ENCODE results near the gene PCDHA1. TPM values are rescaled to one million over a fixed set of nuclear protein-coding genes. Genes with fewer than 3 reads are reported as not detected.

PCDHA1 gene
- polyA plus RNA-seq, 3 donors from 2014 or later = not detected

- peaks cover 6 to 28% (median 8%) of the 10 kb centered on the region in 6 donors for H3K9me3 Mint-ChIP-seq
- peaks cover 0 to 1% of the 10 kb centered on the region in 2 donors for H3K4me1 Mint-ChIP-seq
- no peak within 1 kb of the TSS for H3K27ac Mint-ChIP-seq
- peak within 1 kb of the TSS in 4 of 5 donors; percentile 4 to 61 (median 16) for H3K4me3 Mint-ChIP-seq
- H3K27me3 Mint-ChIP-seq (ENCODE audit: low read depth in 3 of 3) = peaks cover 4 to 14% (median 9%) of the 10 kb centered on the region in 3 donors
- H3K36me3 Mint-ChIP-seq = peaks cover 0 to 4% (median 3%) of the 10 kb centered on the region in 3 donors
- DNase-seq = no peak
These were observed 264.9 kb downstream of the PCDHA1 start, which contains the start of gene PCDHB1 for GRCh38 chr5:141050622-141051520. Gene PCDHB1 (plus strand): TSS chr5:141051374. CDS start chr5:141051471, 97 bp downstream.

DNA sequence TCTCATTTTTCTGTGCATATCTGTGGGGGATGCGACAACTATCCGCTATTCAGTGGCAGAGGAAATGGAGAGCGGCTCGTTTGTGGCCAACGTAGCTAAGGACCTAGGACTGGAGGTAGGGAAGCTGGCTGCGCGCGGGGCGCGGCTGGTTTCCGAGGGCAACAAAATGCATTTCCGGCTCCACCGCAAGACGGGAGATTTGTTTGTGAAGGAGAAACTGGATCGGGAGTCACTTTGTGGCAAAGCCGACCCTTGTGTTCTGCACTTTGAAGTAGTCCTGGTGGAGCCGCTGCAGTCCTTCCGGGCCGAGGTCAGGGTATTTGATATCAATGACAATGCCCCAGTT lies 265.6 kb downstream of the PCDHA1 start:
- Mint-ChIP-seq H3K9me3 (peaks cover 6 to 28% (median 7%) of the 10 kb centered on the region in 6 donors), H3K4me3 (peak overlapping the region in 4 of 5 donors; percentile 4 to 61 (median 16)), H3K27me3 (ENCODE audit: low read depth in 3 of 3) (peaks cover 4 to 9% (median 7%) of the 10 kb centered on the region in 3 donors), H3K4me1 (peaks cover 0 to 1% of the 10 kb centered on the region in 2 donors), H3K36me3 (peaks cover 0 to 4% (median 3%) of the 10 kb centered on the region in 3 donors), H3K27ac (no peak overlapping the region)
- DNase-seq = no peak

Other genes with a start within 250 kb of the PCDHA1 start
- 10 to 100 TPM; 12.1 to 38.3 (median 15.4) TPM for gene EIF4EBP3, start 238.5 kb upstream of the PCDHA1 start, polyA plus RNA-seq
- 10 to 100 TPM; 44.5 to 77.4 (median 55.7) TPM for gene SRA1, start 228.7 kb upstream of the PCDHA1 start, polyA plus RNA-seq
- gene APBB3, start 221.5 kb upstream of the PCDHA1 start, polyA plus RNA-seq = 1 to 10 TPM in 2 of 3 donors, under 1 TPM in 1; 0.94 to 3.5 (median 3.0) TPM
- 100 to 1,000 TPM in 2 of 3 donors, 10 to 100 TPM in 1; 73.3 to 134 (median 131) TPM for gene SLC35A4, start 221.3 kb upstream of the PCDHA1 start, polyA plus RNA-seq
- 1 to 10 TPM; 3.6 to 5.7 (median 5.3) TPM for gene CD14, start 153.0 kb upstream of the PCDHA1 start, polyA plus RNA-seq
- 10 to 100 TPM in 1 of 3 donors, 1 to 10 TPM in 2; 7.6 to 11.0 (median 8.3) TPM for gene TMCO6, start 146.7 kb upstream of the PCDHA1 start, polyA plus RNA-seq
- gene NDUFA2, start 138.5 kb upstream of the PCDHA1 start, polyA plus RNA-seq = 100 to 1,000 TPM; 135 to 252 (median 163) TPM
- 100 to 1,000 TPM; 117 to 178 (median 120) TPM for gene IK, start 138.3 kb upstream of the PCDHA1 start, polyA plus RNA-seq
- 10 to 100 TPM; 11.0 to 20.2 (median 13.6) TPM for gene WDR55, start 121.2 kb upstream of the PCDHA1 start, polyA plus RNA-seq
- gene DND1, start 112.6 kb upstream of the PCDHA1 start, polyA plus RNA-seq = not detected
- 10 to 100 TPM; 52.0 to 90.7 (median 79.5) TPM for gene HARS1, start 94.8 kb upstream of the PCDHA1 start, polyA plus RNA-seq
- gene HARS2, start 94.7 kb upstream of the PCDHA1 start, polyA plus RNA-seq = 10 to 100 TPM; 13.2 to 37.7 (median 27.0) TPM
- gene ZMAT2, start 85.7 kb upstream of the PCDHA1 start, polyA plus RNA-seq = 10 to 100 TPM; 76.7 to 83.7 (median 78.3) TPM
- not detected for gene PCDHA2, start 8.7 kb downstream of the PCDHA1 start, polyA plus RNA-seq
- not detected for gene PCDHA3, start 14.9 kb downstream of the PCDHA1 start, polyA plus RNA-seq
- gene PCDHA4, start 20.9 kb downstream of the PCDHA1 start, polyA plus RNA-seq = not detected
- not detected for gene PCDHA5, start 35.5 kb downstream of the PCDHA1 start, polyA plus RNA-seq
- not detected for gene PCDHA6, start 41.8 kb downstream of the PCDHA1 start, polyA plus RNA-seq
- not detected for gene PCDHA7, start 48.1 kb downstream of the PCDHA1 start, polyA plus RNA-seq
- gene PCDHA8, start 55.0 kb downstream of the PCDHA1 start, polyA plus RNA-seq = not detected
- not detected for gene PCDHA9, start 62.2 kb downstream of the PCDHA1 start, polyA plus RNA-seq
- not detected for gene PCDHA10, start 69.8 kb downstream of the PCDHA1 start, polyA plus RNA-seq
- gene PCDHA11, start 82.8 kb downstream of the PCDHA1 start, polyA plus RNA-seq = not detected
- not detected for gene PCDHA12, start 89.2 kb downstream of the PCDHA1 start, polyA plus RNA-seq
- not detected for gene PCDHA13, start 96.0 kb downstream of the PCDHA1 start, polyA plus RNA-seq
- gene PCDHAC1, start 140.2 kb downstream of the PCDHA1 start, polyA plus RNA-seq = not detected
- not detected for gene PCDHAC2, start 180.3 kb downstream of the PCDHA1 start, polyA plus RNA-seq

All from immature natural killer cell (primary cell).